Endodermal cell (in vitro differentiated cells): ENCODE results near the gene ZFYVE19. TPM values are rescaled to one million over a fixed set of nuclear protein-coding genes. Genes with fewer than 3 reads are reported as not detected.

Experiments used
- DNase-seq: peaks from one replicate; pipeline ENCODE4 v3.0.0-alpha.2; 2017
- H3K27ac ChIP-seq: 2 replicates; pipeline ENCODE4 v1.5.1; 2013; ENCODE audit warnings: mild to moderate bottlenecking, low read depth, low read length, moderate library complexity
- H3K27me3 ChIP-seq: 2 replicates; pipeline ENCODE4 v1.6.1; 2013; ENCODE audit warnings: mild to moderate bottlenecking, low read length, moderate library complexity; ENCODE audit not compliant: insufficient read depth, control insufficient read depth, poor library complexity, severe bottlenecking
- H3K36me3 ChIP-seq: 2 replicates; pipeline ENCODE4 v1.7.0; 2013; ENCODE audit warnings: mild to moderate bottlenecking, low read length, moderate library complexity; ENCODE audit not compliant: control insufficient read depth, insufficient read depth
- H3K4me1 ChIP-seq: one replicate; pipeline ENCODE4 v1.7.0; 2013; ENCODE audit warnings: low read length; ENCODE audit not compliant: control insufficient read depth, insufficient read depth
- H3K4me3 ChIP-seq: 2 replicates; pipeline ENCODE4 v1.5.1; 2013; ENCODE audit warnings: mild to moderate bottlenecking, low read length, moderate library complexity
- H3K9ac ChIP-seq: 2 replicates; pipeline ENCODE4 v1.6.1; 2013; ENCODE audit warnings: mild to moderate bottlenecking, low read length, moderate library complexity; ENCODE audit not compliant: poor library complexity, severe bottlenecking; ENCODE audit errors: extremely low read depth
- H3K9me3 ChIP-seq: 2 replicates; pipeline ENCODE4 v1.6.1; 2013; ENCODE audit warnings: mild to moderate bottlenecking, low read length, moderate library complexity; ENCODE audit not compliant: control insufficient read depth
- H3K27ac Mint-ChIP-seq: 2 replicates; pipeline ENCODE4 v1.8.0; 2020; ENCODE audit warnings: mixed read lengths
- H3K27me3 Mint-ChIP-seq: 2 replicates; pipeline ENCODE4 v1.8.0; 2021; ENCODE audit warnings: mild to moderate bottlenecking, mixed read lengths; ENCODE audit not compliant: insufficient read depth
- H3K36me3 Mint-ChIP-seq: 2 replicates; pipeline ENCODE4 v1.8.0; 2020; ENCODE audit warnings: low read depth, mixed read lengths
- H3K4me1 Mint-ChIP-seq: 2 replicates; pipeline ENCODE4 v1.8.0; 2020; ENCODE audit warnings: mixed read lengths
- H3K4me3 Mint-ChIP-seq: 2 replicates; pipeline ENCODE4 v1.8.0; 2020; ENCODE audit warnings: mild to moderate bottlenecking, moderate library complexity, mixed read lengths
- H3K9me3 Mint-ChIP-seq: 2 replicates; pipeline ENCODE4 v1.8.0; 2020; ENCODE audit warnings: mild to moderate bottlenecking, mixed read lengths
- CTCF ChIP-seq: fragments of 200-600 bp; sonication (generic); conservative IDR thresholded peaks from 2 replicates; pipeline ENCODE4 v1.5.0; 2021; ENCODE audit warnings: antibody characterized with exemption, mild to moderate bottlenecking
- WGBS, 2 experiments: methylation state at CpG; one replicate each; pipeline versions ENCODE4 v1.1.5 to v1.1.7; 2013; ENCODE audit warnings: missing lambda C conversion rate in 2 of 2, mixed read lengths in 1 of 2; ENCODE audit not compliant: insufficient coverage in 1 of 2, insufficient read length in 1 of 2; 5-methylcytosine and 5-hydroxymethylcytosine counted together
- total RNA-seq, 2 donors: library from RNA; stranded (reverse); fragmentation: NEBNext Ultra II Directional in 1 of 2; extraction: Animal tissue kit (Norgen Biotek cat#: 25700) in 1 of 2; gene quantifications; 2 replicates in 1 of 2; 3 replicates in 1 of 2; pipeline ENCODE4 v1.2.1, GENCODE V29; 2021

The ZFYVE19 gene
- total RNA-seq, 2 donors from 2014 or later: 15.6 to 15.9 TPM

- peak; percentile 81 for DNase-seq
- peak; percentile 22 for TF ChIP-seq CTCF
- Mint-ChIP-seq H3K4me3 (peak overlapping the region; percentile 93), H3K27ac (peak overlapping the region; percentile 95), H3K9me3 (no peaks in the 10 kb centered on the region), H3K4me1 (peaks cover 31% of the 10 kb centered on the region), H3K36me3 (peaks cover 31% of the 10 kb centered on the region), H3K27me3 (no peaks in the 10 kb centered on the region)
- H3K27me3 ChIP-seq: peaks cover 32% of the 10 kb centered on the region
- no peaks in the 10 kb centered on the region for H3K9me3 ChIP-seq
- WGBS, 2 experiments: 9 to 11% methylated on average over 16 to 28 of the region's 28 CpGs
- H3K27ac ChIP-seq: no peak overlapping the region
- peaks cover 5% of the 10 kb centered on the region for H3K4me1 ChIP-seq
- H3K36me3 ChIP-seq: peaks cover 7% of the 10 kb centered on the region
- peak overlapping the region; percentile 80 for H3K4me3 ChIP-seq
- peak overlapping the region; percentile 66 for H3K9ac ChIP-seq
Measured at GRCh38 chr15:40844696-40845030, 37.8 kb downstream of the ZFYVE19 start.

DNA sequence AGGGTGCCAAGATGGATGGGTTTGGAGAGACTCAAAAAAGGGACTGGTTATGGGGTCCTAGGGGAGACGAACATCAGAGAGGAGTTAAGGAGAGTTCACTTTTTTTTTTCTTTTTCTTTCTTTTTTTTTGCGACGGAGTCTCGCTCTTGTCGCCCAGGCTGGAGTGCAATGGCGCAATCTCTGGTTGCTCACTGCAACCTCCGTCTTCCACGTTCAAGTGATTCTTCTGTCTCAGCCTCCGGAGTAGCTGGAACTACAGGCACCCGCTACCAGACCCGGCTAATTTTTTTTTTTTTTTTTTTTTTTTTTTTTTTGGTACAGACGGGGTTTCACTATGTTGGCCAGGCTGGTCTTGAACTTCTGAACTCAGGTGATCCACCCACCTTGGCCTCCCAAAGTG, 38.1 kb downstream of the ZFYVE19 start:
- Histone ChIP-seq H3K9ac (peak overlapping the region; percentile 66), H3K4me3 (peak overlapping the region; percentile 80), H3K36me3 (peaks cover 7% of the 10 kb centered on the region), H3K27ac (no peak overlapping the region), H3K27me3 (peaks cover 32% of the 10 kb centered on the region), H3K4me1 (peaks cover 5% of the 10 kb centered on the region), H3K9me3 (no peaks in the 10 kb centered on the region)
- Mint-ChIP-seq H3K4me3 (peak overlapping the region; percentile 93), H3K27ac (peak overlapping the region; percentile 95), H3K36me3 (peaks cover 32% of the 10 kb centered on the region), H3K4me1 (peaks cover 31% of the 10 kb centered on the region), H3K9me3 (no peaks in the 10 kb centered on the region), H3K27me3 (no peaks in the 10 kb centered on the region)
- WGBS, 2 experiments: 68 to 79% methylated on average over 8 to 12 of the region's 12 CpGs
- no peak for TF ChIP-seq CTCF
- DNase-seq: no peak

DNA sequence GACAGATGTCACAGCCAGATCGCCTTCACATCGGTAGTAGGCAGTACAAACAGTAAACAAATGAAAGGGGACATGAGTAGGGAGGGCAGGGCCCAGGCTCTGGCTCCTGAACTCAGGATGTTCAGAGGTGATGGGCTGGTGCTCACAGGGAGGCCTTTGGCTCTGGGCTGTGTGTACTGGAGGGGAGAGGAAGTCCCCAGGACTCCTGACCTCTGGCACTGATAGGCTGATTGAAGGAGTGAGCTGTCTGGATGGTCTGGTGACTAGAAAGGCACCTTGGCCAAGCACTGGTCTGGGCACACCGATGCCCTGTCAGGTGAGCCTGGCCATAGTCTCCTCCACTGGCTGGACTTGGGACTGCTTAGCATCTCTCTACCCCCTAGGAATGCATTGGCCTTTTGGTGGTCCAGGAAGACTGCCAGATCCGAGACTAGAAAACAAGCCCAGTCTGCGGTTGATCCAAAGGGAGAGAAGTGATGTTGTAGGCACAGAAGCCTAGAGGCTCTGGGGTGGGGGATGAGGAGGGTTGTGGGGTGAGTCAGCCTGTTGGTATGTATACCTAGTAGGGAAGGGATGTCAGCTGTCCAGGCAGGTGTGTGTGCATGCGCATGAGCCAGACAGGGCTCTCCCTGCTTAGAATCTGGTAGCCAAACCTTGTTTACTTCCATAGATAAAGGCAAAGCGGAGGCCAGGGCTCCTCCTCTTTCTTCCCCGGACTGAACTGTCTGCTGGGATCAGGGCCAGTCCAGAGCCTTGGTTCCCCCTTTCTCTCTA, 38.8 kb downstream of the ZFYVE19 start:
- Histone ChIP-seq H3K27me3 (peaks cover 32% of the 10 kb centered on the region), H3K4me1 (peaks cover 5% of the 10 kb centered on the region), H3K4me3 (peak overlapping the region; percentile 80), H3K27ac (no peak overlapping the region), H3K9me3 (no peaks in the 10 kb centered on the region), H3K9ac (peak overlapping the region; percentile 11), H3K36me3 (peaks cover 7% of the 10 kb centered on the region)
- TF ChIP-seq CTCF: no peak
- Mint-ChIP-seq H3K27ac (peak overlapping the region; percentile 92), H3K9me3 (no peaks in the 10 kb centered on the region), H3K27me3 (no peaks in the 10 kb centered on the region), H3K4me1 (peaks cover 31% of the 10 kb centered on the region), H3K4me3 (peak overlapping the region; percentile 93), H3K36me3 (peaks cover 35% of the 10 kb centered on the region)
- WGBS, 2 experiments: 79% methylated on average over 6 to 8 of the region's 8 CpGs
- peak; percentile 80 for DNase-seq
